Nephron progenitor cell (in vitro differentiated cells): ENCODE data around the gene TM4SF4.

Experiments used
- DNase-seq: peaks from one replicate; pipeline ENCODE4 v3.0.0; 2021
- H3K27ac Mint-ChIP-seq: 2 replicates; pipeline ENCODE4 v1.8.0; 2021; ENCODE audit warnings: mild to moderate bottlenecking, moderate library complexity, mixed read lengths
- H3K27me3 Mint-ChIP-seq: 2 replicates; pipeline ENCODE4 v1.8.0; 2021; ENCODE audit warnings: mild to moderate bottlenecking, low read depth, mixed read lengths; ENCODE audit not compliant: poor library complexity
- H3K36me3 Mint-ChIP-seq: 2 replicates; pipeline ENCODE4 v1.8.0; 2021; ENCODE audit warnings: low read depth, mixed read lengths
- H3K4me1 Mint-ChIP-seq: 2 replicates; pipeline ENCODE4 v1.8.0; 2021; ENCODE audit warnings: mixed read lengths
- H3K4me3 Mint-ChIP-seq: 2 replicates; pipeline ENCODE4 v1.8.0; 2021; ENCODE audit warnings: mild to moderate bottlenecking, moderate library complexity, mixed read lengths
- H3K9me3 Mint-ChIP-seq: 2 replicates; pipeline ENCODE4 v1.8.0; 2021; ENCODE audit warnings: mild to moderate bottlenecking, moderate library complexity, mixed read lengths
- CTCF ChIP-seq: fragments of 200-600 bp; sonication (generic); IDR thresholded peaks from 2 replicates; pipeline ENCODE4 v1.5.0; 2021; ENCODE audit warnings: antibody characterized with exemption

TM4SF4 gene

GRCh38 chr3:149512073-149512782, 37.7 kb downstream of the TM4SF4 start:
- Mint-ChIP-seq H3K27ac (no peak overlapping the region), H3K27me3 (peaks cover 3% of the 10 kb centered on the region), H3K9me3 (no peaks in the 10 kb centered on the region), H3K36me3 (no peaks in the 10 kb centered on the region), H3K4me3 (peak overlapping the region; percentile 48), H3K4me1 (peaks cover 9% of the 10 kb centered on the region)
- TF ChIP-seq CTCF = peak; percentile 74
- DNase-seq = peak; percentile 69

GRCh38 chr3:149514471-149514870, 40.0 kb downstream of the TM4SF4 start:
- H3K27ac Mint-ChIP-seq = no peak overlapping the region
- no peaks in the 10 kb centered on the region for H3K9me3 Mint-ChIP-seq
- H3K4me3 Mint-ChIP-seq = no peak overlapping the region
- H3K27me3 Mint-ChIP-seq = peaks cover 3% of the 10 kb centered on the region
- peaks cover 8% of the 10 kb centered on the region for H3K4me1 Mint-ChIP-seq
- peaks cover 4% of the 10 kb centered on the region for H3K36me3 Mint-ChIP-seq
- TF ChIP-seq CTCF = no peak
- DNase-seq = no peak

- Mint-ChIP-seq H3K36me3 (peaks cover 4% of the 10 kb centered on the region), H3K4me3 (no peak overlapping the region), H3K9me3 (no peaks in the 10 kb centered on the region), H3K27me3 (peaks cover 3% of the 10 kb centered on the region), H3K27ac (no peak overlapping the region), H3K4me1 (peaks cover 8% of the 10 kb centered on the region)
- DNase-seq = no peak
- no peak for TF ChIP-seq CTCF
These were observed 40.8 kb downstream of the TM4SF4 start for GRCh38 chr3:149515249-149515648.

GRCh38 chr3:149516920-149517319, 42.4 kb downstream of the TM4SF4 start:
- Mint-ChIP-seq H3K4me3 (no peak overlapping the region), H3K9me3 (no peaks in the 10 kb centered on the region), H3K36me3 (peaks cover 4% of the 10 kb centered on the region), H3K4me1 (peaks cover 8% of the 10 kb centered on the region), H3K27me3 (peaks cover 3% of the 10 kb centered on the region), H3K27ac (no peak overlapping the region)
- TF ChIP-seq CTCF = no peak
- DNase-seq = no peak

- H3K36me3 Mint-ChIP-seq = peaks cover 20% of the 10 kb centered on the region
- H3K4me3 Mint-ChIP-seq = no peak overlapping the region
These were observed 45.4 kb downstream of the TM4SF4 start for GRCh38 chr3:149519912-149520311.

More at GRCh38 chr3:149519912-149520311, 45.4 kb downstream of the TM4SF4 start:
- DNase-seq = no peak
- TF ChIP-seq CTCF = no peak
- Mint-ChIP-seq H3K27me3 (no peaks in the 10 kb centered on the region), H3K9me3 (no peaks in the 10 kb centered on the region), H3K27ac (no peak overlapping the region), H3K4me1 (no peaks in the 10 kb centered on the region)
